22Rv1 (cell line): ENCODE measurements around the gene SLC22A15.

ENCODE experiments used
- CTCF ChIP-seq: fragments of 450-650 bp; IDR thresholded peaks from 2 replicates; pipeline ENCODE4 v1.5.1; 2017; ENCODE audit warnings: mild to moderate bottlenecking
- ZFX ChIP-seq: fragments of 450-650 bp; IDR thresholded peaks from 2 replicates; pipeline ENCODE4 v1.6.1; 2017; ENCODE audit warnings: antibody characterized with exemption, borderline replicate concordance

GRCh38 chr1:116001739-116002487, 25.6 kb downstream of the SLC22A15 start:
- no peak for TF ChIP-seq CTCF
- no peak for TF ChIP-seq ZFX
